K562 (cell line): ENCODE results near the gene ABCB9.

ENCODE experiments used
- NR3C1 ChIP-seq: sonication (generic); formaldehyde crosslinking; IDR thresholded peaks from 2 replicates; pipeline ENCODE4 v1.8.1; 2022; ENCODE audit warnings: missing genetic modification reagents
- TF ChIP-seq, protein P1 (sequence below), 3 experiments: IDR thresholded peaks in 2 of 3; conservative IDR thresholded peaks in 1 of 3; 2 replicates each; pipeline ENCODE4 v1.5.1; 2011 to 2012; ENCODE audit warnings: low read length in 3 of 3, mild to moderate bottlenecking in 3 of 3, control low read depth in 2 of 3, improper control_type of control experiment in 1 of 3, inconsistent platforms in 1 of 3, low read depth in 1 of 3, mixed read lengths in 1 of 3, moderate library complexity in 1 of 3; ENCODE audit not compliant: insufficient read depth in 2 of 3

DNA sequence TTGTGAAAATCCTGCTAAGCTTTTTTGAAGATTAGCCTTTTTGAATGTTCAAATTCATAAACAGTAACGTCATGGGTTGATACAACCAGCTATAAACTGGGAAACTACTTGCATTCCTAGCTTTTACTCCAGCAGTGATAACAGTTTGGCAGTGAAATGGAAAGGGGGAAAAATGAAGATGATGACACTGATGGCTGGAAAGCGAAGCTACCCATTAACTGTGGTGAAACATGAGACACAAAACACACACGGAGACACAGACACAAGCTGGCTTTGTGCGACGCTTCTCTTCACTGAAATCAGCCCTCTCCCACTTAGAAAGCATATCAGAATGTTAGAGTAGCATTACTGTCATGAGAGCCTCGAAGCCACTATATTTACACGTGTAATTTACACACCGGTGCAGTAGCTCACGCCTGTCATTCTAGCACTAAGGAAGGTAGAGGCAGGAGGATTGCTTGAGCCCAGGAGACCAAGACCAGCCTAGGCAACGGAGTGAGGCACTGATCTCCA, 86.1 kb downstream of the ABCB9 start:
- no peak for TF ChIP-seq NR3C1 (CRISPR knock-in tag)
- TF ChIP-seq, protein P1, sequence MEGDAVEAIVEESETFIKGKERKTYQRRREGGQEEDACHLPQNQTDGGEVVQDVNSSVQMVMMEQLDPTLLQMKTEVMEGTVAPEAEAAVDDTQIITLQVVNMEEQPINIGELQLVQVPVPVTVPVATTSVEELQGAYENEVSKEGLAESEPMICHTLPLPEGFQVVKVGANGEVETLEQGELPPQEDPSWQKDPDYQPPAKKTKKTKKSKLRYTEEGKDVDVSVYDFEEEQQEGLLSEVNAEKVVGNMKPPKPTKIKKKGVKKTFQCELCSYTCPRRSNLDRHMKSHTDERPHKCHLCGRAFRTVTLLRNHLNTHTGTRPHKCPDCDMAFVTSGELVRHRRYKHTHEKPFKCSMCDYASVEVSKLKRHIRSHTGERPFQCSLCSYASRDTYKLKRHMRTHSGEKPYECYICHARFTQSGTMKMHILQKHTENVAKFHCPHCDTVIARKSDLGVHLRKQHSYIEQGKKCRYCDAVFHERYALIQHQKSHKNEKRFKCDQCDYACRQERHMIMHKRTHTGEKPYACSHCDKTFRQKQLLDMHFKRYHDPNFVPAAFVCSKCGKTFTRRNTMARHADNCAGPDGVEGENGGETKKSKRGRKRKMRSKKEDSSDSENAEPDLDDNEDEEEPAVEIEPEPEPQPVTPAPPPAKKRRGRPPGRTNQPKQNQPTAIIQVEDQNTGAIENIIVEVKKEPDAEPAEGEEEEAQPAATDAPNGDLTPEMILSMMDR (IDR thresholded peaks at IDR 0.05 in 2 of 3, conservative IDR thresholded peaks at IDR 0.05 in 1 of 3; ENCODE audit: insufficient read depth in 2 of 3, low read depth in 1 of 3, low read length in 3 of 3), result no peak
